Measurements from ENCODE around the gene UGGT2.
"Not testable (repeated sequence)": the region's sequence is repeated elsewhere in the genome, so short reads cannot be mapped to it uniquely, and the experiment has no call there.

UGGT2 gene

DNA sequence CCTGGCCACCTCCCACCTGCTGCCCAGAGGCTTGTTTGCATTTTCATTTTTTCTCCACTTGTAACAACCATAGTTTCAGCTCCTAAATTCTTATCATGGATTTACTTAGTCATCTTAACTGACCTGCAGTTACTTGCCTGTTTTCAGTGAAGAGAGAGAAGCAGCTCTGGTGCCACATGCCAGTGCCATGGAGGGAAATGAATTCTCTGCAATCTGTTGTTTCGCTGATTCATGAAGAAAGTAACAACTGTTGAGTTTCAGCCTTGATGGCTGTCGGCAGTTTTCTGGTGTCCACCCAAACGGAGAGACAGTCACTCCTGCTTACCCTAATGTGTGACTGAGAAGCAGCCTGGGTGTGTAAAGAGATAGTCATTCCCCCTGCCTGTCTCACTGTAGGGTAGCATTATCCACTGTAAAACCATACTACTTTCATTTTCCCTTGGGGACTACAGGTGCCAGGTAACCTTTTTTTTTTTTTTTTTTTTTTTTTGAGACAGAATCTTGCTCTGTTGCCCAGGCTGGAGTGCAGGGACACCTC is 260.1 kb downstream of the UGGT2 start:
- DNase-seq = no peak

DNA sequence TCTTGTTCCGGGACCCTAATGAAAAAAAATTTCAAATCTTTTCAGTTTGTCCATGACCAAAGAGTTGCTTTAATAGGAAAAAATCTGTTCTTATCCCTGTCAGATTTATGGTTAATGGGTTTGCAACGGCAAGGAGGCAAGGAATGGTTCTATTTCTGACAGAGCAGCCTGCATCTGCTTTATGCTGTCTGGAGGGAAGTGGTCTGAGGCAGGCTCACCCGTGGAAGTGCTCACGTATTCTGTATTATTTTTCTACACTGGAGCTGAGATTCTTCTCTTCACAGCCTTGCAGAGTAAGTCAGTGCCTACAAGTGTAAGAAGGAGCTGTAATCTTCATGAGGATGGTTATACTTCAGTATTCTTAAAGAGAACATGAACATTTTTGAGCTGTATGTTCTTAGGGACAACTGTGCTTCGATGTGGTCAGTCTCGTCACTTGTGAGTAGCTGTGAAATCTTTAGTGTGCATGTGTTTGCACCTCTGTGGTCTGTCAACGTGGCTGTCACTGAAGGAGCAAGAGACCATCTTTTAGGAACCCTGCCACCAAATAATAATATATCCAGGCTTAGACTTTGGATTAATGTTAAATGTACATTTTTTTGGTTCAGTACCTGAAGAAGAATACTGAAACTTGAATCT is 262.0 kb downstream of the UGGT2 start:
- DNase-seq = no peak

DNA sequence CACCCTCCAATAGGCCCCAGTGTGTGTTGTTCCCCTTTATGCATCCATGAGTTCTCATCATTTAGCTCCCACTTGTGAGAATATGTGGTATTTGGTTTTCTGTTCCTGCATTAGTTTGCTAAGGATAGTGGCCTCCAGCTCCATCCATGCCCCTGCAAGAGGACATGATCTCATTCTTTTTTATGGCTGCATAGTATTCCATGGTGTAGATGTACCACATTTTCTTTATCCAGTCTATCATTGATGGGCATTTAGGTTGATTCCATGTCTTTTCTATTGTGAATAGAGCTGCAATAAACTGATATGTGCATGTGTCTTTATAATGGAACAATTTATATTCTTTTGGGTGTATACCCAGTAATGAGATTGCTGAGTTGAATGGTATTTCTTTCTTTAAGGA is 263.9 kb downstream of the UGGT2 start:
- DNase-seq = not testable (repeated sequence)

GRCh38 chr13:95788100-95788463 is 265.1 kb downstream of the UGGT2 start:
- DNase-seq = no peak

DNA sequence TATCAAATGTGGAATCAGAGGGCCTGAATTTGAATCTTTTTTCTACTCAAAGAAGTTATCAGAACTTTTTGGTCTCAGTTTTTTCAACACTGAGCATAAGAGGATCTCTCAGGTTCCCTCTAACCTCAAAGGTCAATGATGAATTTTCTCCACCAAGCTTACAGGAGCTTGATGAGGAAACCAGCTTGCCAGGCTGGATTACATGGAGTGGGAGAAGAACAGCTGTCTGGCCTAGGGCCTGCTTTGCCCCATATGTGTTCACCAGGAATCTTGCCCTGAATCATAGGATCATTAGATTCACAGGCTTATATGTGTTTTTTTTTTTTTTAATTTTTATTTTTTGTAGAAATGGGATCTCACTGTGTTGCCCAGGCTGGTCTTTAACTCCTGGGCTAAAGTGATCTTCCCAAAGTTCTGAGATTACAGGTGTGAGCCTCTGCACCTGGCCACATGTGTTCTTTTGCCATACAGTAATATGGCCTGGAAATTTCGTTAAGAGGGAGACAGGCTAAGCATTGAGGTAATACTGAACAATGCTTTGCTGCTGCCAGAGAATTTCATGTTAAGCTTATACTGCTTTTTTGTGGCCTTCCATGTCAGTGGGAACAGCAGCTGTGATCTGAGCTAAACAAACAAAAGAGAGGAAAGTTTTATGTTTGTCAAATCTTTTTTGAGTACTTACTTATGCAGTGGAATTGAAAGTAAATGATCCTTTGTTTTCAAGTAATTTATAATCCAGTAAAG is 265.7 kb downstream of the UGGT2 start:
- DNase-seq = no peak

DNA sequence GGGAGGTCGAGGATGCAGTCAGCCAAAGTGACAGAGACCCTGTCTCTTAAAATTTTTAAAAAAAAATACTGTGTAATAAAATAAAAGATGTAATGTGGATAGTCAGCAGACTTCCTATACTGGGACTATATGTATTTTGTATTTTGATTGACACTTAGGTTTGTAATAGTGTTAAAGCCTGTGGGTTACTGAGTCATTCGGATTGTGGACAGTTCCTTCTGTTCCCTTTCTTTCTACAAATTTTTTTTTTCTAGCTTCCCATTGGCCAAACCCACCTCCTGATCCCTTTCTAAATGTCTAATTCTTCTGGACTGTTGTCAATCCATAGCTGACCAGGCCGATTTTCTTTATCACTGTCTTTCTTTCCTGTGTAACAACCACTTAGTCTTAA is 268.3 kb downstream of the UGGT2 start:
- DNase-seq = no peak

- DNase-seq = no peak
These were observed 268.9 kb downstream of the UGGT2 start for GRCh38 chr13:95784161-95784899.

GRCh38 chr13:95783747-95784146 is 269.5 kb downstream of the UGGT2 start:
- DNase-seq = no peak

DNA sequence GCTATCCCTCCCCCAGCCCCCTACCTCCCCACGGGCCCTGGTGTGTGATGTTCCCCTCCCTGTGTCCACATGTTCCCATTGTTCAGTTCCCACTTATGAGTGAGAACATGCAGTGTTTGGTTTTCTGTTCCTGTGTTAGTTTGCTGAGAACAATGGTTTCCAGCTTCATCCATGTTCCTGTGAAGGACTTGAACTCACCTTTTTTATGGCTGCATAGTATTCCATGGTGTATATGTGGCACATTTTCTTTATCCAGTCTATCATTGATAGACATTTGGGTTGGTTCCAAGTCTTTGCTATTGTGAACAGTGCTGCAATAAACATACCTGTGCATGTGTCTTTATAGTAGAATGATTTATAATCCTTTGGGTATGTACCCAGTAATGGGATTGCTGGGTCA is 271.3 kb downstream of the UGGT2 start:
- not testable (repeated sequence) for DNase-seq

DNA sequence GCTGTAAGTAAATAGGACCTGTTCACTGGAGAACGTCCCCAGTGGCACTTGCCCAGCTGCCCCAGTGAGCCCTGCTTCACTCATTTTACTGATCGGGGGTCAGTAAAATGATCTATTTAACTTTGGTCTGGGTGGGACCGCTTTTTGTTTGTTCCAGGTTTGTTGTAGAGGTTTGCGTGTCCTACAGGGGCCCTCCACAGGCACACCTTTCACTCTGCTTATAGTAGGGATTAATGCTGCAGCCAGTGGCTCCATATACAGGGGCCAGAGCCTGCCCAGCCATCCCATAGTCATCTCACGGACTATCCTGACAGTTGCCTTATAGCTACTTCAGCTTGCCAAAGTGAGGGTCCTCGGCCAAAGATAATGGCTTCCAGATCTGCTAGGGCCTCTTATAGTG is 272.2 kb downstream of the UGGT2 start:
- DNase-seq = no peak

- no peak for DNase-seq
These were observed 273.7 kb downstream of the UGGT2 start for GRCh38 chr13:95779522-95779921.

DNA sequence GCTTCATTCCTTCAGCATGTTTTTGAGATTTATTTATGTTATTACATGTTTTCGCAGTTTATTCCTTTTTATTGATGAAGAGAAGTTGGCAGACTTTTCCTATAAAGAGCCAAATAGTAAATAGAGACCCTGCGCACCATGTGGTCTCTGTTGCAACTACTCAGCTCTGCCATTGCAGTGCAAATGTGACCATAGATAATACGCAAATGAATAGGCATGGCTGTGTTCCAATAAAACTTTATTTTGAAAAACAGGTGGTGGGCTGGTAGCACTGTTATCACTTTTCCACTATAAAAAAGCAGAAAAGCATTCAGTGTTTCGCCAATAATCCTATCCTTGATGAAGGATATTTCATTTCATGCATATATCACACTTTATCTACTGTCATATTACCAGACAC is 281.3 kb downstream of the UGGT2 start:
- DNase-seq = no peak

DNA sequence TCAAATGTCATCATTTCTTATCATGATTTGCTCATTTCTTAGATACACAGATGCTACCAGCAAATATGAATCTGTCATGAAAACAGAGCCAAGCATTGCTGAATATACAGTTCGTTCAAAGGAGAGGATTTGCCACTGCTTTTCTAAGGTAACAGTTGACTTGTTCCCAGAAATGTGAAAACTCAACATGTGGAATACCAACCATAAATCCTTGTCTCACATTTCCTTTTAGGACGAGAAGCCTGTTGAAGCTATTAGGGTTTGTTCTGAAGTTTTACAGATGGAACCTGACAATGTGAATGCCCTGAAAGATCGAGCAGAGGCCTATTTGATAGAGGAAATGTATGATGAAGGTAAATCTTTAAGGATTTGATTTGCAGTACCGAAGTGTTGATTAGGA is 289.6 kb downstream of the UGGT2 start:
- DNase-seq = no peak

GRCh38 chr13:95762626-95763025 is 290.6 kb downstream of the UGGT2 start:
- not testable (repeated sequence) for DNase-seq

GRCh38 chr13:95756072-95756471 is 297.1 kb downstream of the UGGT2 start:
- no peak for DNase-seq

- no peak for DNase-seq
These were observed 299.1 kb downstream of the UGGT2 start for GRCh38 chr13:95754069-95754468.

- no peak for DNase-seq
These were observed 300.5 kb downstream of the UGGT2 start for GRCh38 chr13:95752677-95753076.

Measured in right kidney (tissue), 1 donor.